HCT116 (cell line): ENCODE measurements around the gene SOCS4. TPM values are rescaled to one million over a fixed set of nuclear protein-coding genes. Genes with fewer than 3 reads are reported as not detected.

Experiments
- ATAC-seq: fragments of 200-7000 bp; cut with Tn5 transposase; 2 replicates; pipeline ENCODE4 v1.9.1; 2020; ENCODE audit warnings: mild to moderate bottlenecking, moderate library complexity
- BruUV-seq: library from RNA; stranded (reverse); fragments of 400-500 nt; replicated peaks from 2 replicates; lab custom pipeline; 2021; lab: Mats Ljungman, UMichigan
- CTCF ChIA-PET: fragments of 300-600 bp; sonication (Branson Sonifier 250); formaldehyde crosslinking; loops from one replicate; lab custom pipeline; 2021; ENCODE audit warnings: antibody characterized with exemption; lab: Charles Lee
- POLR2A ChIA-PET: fragments of 300-600, 350-600 bp; sonication (Branson Sonifier 250); formaldehyde crosslinking; loops from one replicate; lab custom pipeline; 2021; ENCODE audit warnings: antibody characterized with exemption; lab: Charles Lee
- RAD21 ChIA-PET, 2 experiments: fragments of 300-600 bp; sonication (Branson Sonifier 250); formaldehyde crosslinking; loops; one replicate each; lab custom pipeline; 2023; ENCODE audit warnings: low total read pairs in 2 of 2; ENCODE audit not compliant: uncharacterized antibody in 2 of 2, unreplicated experiment in 2 of 2, low non-redundant PET in 1 of 2; lab: Charles Lee
- DNase-seq: peaks from one replicate; pipeline ENCODE4 v3.0.0-alpha.2; 2010; ENCODE audit warnings: low read depth, low spot score
- H2AFZ ChIP-seq: fragments of 200-600 bp; shearing (Covaris generic), sonication (generic); 2 replicates; pipeline ENCODE4 v1.6.1; 2017; ENCODE audit warnings: low read depth, mixed run types, mixed read lengths, antibody characterized with exemption, low read length; ENCODE audit not compliant: poor library complexity, severe bottlenecking
- H3K27ac ChIP-seq: 2 replicates; pipeline ENCODE4 v1.5.1; 2012; ENCODE audit warnings: low read depth, low read length
- H3K27me3 ChIP-seq: fragments of 200-600 bp; sonication (generic); 2 replicates; pipeline ENCODE4 v1.6.1; 2016; ENCODE audit warnings: mixed run types, low read length, mixed read lengths; ENCODE audit not compliant: insufficient read depth
- H3K36me3 ChIP-seq, 2 experiments: fragments of 200-500 bp in 1 of 2; fragments of 200-600 bp in 1 of 2; sonication (Bioruptor generic) in 1 of 2; sonication (generic) in 1 of 2; 2 replicates each; pipeline versions ENCODE4 v1.5.1 to v1.6.1; 2014 to 2016; ENCODE audit warnings: low read length in 2 of 2, inconsistent platforms in 1 of 2, mixed read lengths in 1 of 2, mixed run types in 1 of 2; ENCODE audit not compliant: insufficient read depth in 2 of 2, control insufficient read depth in 1 of 2
- H3K4me1 ChIP-seq, 2 experiments: fragments of 200-600 bp in 1 of 2; sonication (generic) in 1 of 2; 2 replicates each; pipeline versions ENCODE4 v1.5.1 to v1.6.1; 2012 to 2017; ENCODE audit warnings: low read length in 2 of 2, inconsistent platforms in 1 of 2, mild to moderate bottlenecking in 1 of 2, mixed read lengths in 1 of 2, mixed run types in 1 of 2, moderate library complexity in 1 of 2; ENCODE audit not compliant: insufficient read depth in 2 of 2, control insufficient read depth in 1 of 2
- H3K4me2 ChIP-seq: fragments of 200-600 bp; sonication (generic); 2 replicates; pipeline ENCODE4 v1.6.1; 2017; ENCODE audit warnings: mixed run types, low read length, mixed read lengths
- H3K4me3 ChIP-seq, 2 experiments: fragments of 200-600 bp in 1 of 2; sonication (generic) in 1 of 2; replicated peaks in 1 of 2; 2 replicates each; pipeline ENCODE4 v1.5.1; 2011 to 2016; ENCODE audit warnings: low read length in 2 of 2, control low read depth in 1 of 2, low read depth in 1 of 2, mild to moderate bottlenecking in 1 of 2, mixed read lengths in 1 of 2, mixed run types in 1 of 2
- H3K79me2 ChIP-seq: fragments of 200-600 bp; sonication (generic); 2 replicates; pipeline ENCODE4 v1.6.1; 2017; ENCODE audit warnings: mild to moderate bottlenecking, mixed run types, low read length, moderate library complexity, mixed read lengths; ENCODE audit not compliant: insufficient read depth
- H3K9ac ChIP-seq: fragments of 200-600 bp; sonication (generic); 2 replicates; pipeline ENCODE4 v1.6.1; 2016; ENCODE audit warnings: low read length, mixed read lengths
- H3K9me2 ChIP-seq: fragments of 200-600 bp; sonication (generic), shearing (Covaris generic); 2 replicates; pipeline ENCODE4 v1.6.1; 2017; ENCODE audit warnings: mixed run types, mild to moderate bottlenecking, moderate library complexity; ENCODE audit not compliant: insufficient read depth
- H3K9me3 ChIP-seq, 2 experiments: fragments of 200-500 bp in 1 of 2; fragments of 200-600 bp in 1 of 2; sonication (Bioruptor generic) in 1 of 2; sonication (generic) in 1 of 2; 2 replicates each; pipeline ENCODE4 v1.6.1; 2014 to 2017; ENCODE audit warnings: low read length in 2 of 2, mixed read lengths in 2 of 2, inconsistent platforms in 1 of 2, low read depth in 1 of 2, mild to moderate bottlenecking in 1 of 2, mixed run types in 1 of 2, moderate library complexity in 1 of 2; ENCODE audit not compliant: control insufficient read depth in 1 of 2, insufficient read depth in 1 of 2
- H4K20me1 ChIP-seq: fragments of 200-600 bp; sonication (generic), shearing (Covaris generic); 2 replicates; pipeline ENCODE4 v1.6.1; 2017; ENCODE audit warnings: mixed run types, mild to moderate bottlenecking, moderate library complexity; ENCODE audit not compliant: insufficient read depth
- CBX3 ChIP-seq: IDR thresholded peaks from 2 replicates; pipeline ENCODE4 v1.6.1; 2012; ENCODE audit warnings: low read depth
- CEBPB ChIP-seq: IDR thresholded peaks from 2 replicates; pipeline ENCODE4 v1.6.1; 2012; ENCODE audit warnings: low read depth
- ELF1 ChIP-seq: IDR thresholded peaks from 2 replicates; pipeline ENCODE4 v1.6.1; 2012; ENCODE audit warnings: low read depth, borderline replicate concordance
- EZH2 ChIP-seq: fragments of 200-600 bp; sonication (generic); IDR thresholded peaks from 2 replicates; pipeline ENCODE4 v1.6.1; 2017; ENCODE audit warnings: antibody characterized with exemption, mixed run types
- EZH2phosphoT487 ChIP-seq: fragments of 200-600 bp; IDR thresholded peaks from 2 replicates; pipeline ENCODE4 v1.6.1; 2018; ENCODE audit warnings: antibody characterized with exemption, borderline replicate concordance
- FOSL1 ChIP-seq: IDR thresholded peaks from 2 replicates; pipeline ENCODE4 v1.6.1; 2012; ENCODE audit warnings: low read depth
- POLR2A ChIP-seq: IDR thresholded peaks from 2 replicates; pipeline ENCODE4 v1.7.0; 2011; ENCODE audit warnings: borderline replicate concordance; ENCODE audit not compliant: insufficient read depth, insufficient read length; ENCODE audit errors: extremely low read depth
- POLR2AphosphoS5 ChIP-seq: IDR thresholded peaks from 2 replicates; pipeline ENCODE4 v1.6.1; 2011; ENCODE audit warnings: mild to moderate bottlenecking, low read depth, low read length, moderate library complexity
- RAD21 ChIP-seq: IDR thresholded peaks from 2 replicates; pipeline ENCODE4 v1.6.1; 2012; ENCODE audit warnings: low read depth, mild to moderate bottlenecking
- SP1 ChIP-seq: IDR thresholded peaks from 2 replicates; pipeline ENCODE4 v1.6.1; 2012; ENCODE audit warnings: low read depth
- ZFX ChIP-seq: fragments of 450-650 bp; IDR thresholded peaks from 2 replicates; pipeline ENCODE4 v1.6.1; 2017
- ZNF274 ChIP-seq: fragments of 200-500 bp; sonication (Bioruptor generic); IDR thresholded peaks from 2 replicates; pipeline ENCODE4 v1.6.1; 2014; ENCODE audit warnings: mild to moderate bottlenecking, low read depth, low read length, inconsistent platforms
- intact Hi-C: fragments of 100-400 bp; cut with micrococcal nuclease; formaldehyde crosslinking; loops from 2 replicates; pipeline ENCODE4 v1.10.0; 2022
- total RNA-seq: library from RNA; stranded (reverse); gene quantifications from one replicate; pipeline ENCODE4 v1.2.1, GENCODE V29; 2021; ENCODE audit not compliant: unreplicated experiment
- TF ChIP-seq, protein P1 (sequence below): IDR thresholded peaks from 2 replicates; pipeline ENCODE4 v1.6.1; 2012; ENCODE audit warnings: low read depth
- TF ChIP-seq, protein P2 (sequence below), 3 experiments: fragments of 200-600 bp in 1 of 3; sonication (generic) in 1 of 3; IDR thresholded peaks in 2 of 3; conservative IDR thresholded peaks in 1 of 3; 2 replicates each; pipeline ENCODE4 v1.5.1; 2012 to 2017; ENCODE audit warnings: low read depth in 2 of 3, low read length in 2 of 3, antibody characterized with exemption in 1 of 3, borderline replicate concordance in 1 of 3, control low read depth in 1 of 3, mild to moderate bottlenecking in 1 of 3, mixed read lengths in 1 of 3, mixed run types in 1 of 3, moderate library complexity in 1 of 3; ENCODE audit not compliant: insufficient read depth in 1 of 3
- TF ChIP-seq, protein P3 (sequence below): IDR thresholded peaks from 2 replicates; pipeline ENCODE4 v1.6.1; 2011; ENCODE audit warnings: mild to moderate bottlenecking, low read length, moderate library complexity; ENCODE audit not compliant: insufficient replicate concordance; ENCODE audit errors: extremely low read depth
- TF ChIP-seq, protein P4 (sequence below): IDR thresholded peaks from 2 replicates; pipeline ENCODE4 v1.6.1; 2012
- TF ChIP-seq, protein P5 (sequence below): IDR thresholded peaks from 2 replicates; pipeline ENCODE4 v1.6.1; 2012

SOCS4 gene
- total RNA-seq, 1 experiment from 2014 or later = 23.7 TPM

DNA sequence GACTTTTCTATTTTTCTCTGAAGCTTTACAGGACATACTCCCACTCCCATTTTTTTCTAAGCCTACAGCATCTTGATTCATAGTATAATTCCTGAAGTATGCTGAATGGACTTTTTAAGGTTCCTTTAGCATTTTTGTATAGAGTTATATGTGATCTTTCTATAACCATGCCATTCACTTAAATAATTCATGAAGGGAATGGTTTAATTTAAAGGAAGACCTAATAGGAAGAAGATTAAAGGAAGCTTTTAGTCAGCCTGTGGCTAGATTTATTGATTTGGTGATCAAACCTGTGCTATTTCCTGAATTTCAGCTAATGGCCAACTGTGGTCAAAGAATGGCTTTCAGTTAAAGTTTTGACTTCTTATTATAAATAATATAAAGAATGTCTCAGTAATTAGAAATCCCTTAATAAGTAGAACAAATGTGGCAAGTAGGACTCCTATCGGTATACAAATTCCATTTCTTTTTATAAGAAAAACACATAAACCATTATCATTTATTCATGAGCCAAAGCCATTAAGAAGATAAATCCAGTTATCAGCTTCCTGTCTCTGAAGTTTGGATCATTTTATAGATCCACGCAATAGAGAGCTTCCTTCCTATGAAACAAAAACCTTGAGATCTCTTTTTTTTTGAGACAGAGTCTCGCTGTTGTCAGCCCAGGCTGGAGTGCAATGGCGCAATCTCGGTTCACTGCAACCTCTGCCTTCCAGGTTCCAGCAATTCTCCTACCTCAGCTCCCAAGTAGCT lies 20.4 kb downstream of the SOCS4 start:
- H3K27me3 ChIP-seq = no peaks in the 10 kb centered on the region
- H3K9ac ChIP-seq = no peak overlapping the region
- H3K79me2 ChIP-seq = peaks cover 7% of the 10 kb centered on the region
- ATAC-seq (no peak), DNase-seq (no peak)
- peaks cover 14% of the 10 kb centered on the region in 2 experiments; a peak in 3 of 4 replicates for H3K36me3 ChIP-seq
- peaks cover 4 to 9% of the 10 kb centered on the region in 2 experiments; a peak in 2 of 4 replicates for H3K4me1 ChIP-seq
- intact Hi-C loops = no loop called here
- H3K9me3 ChIP-seq = no peaks in the 10 kb centered on the region
- no peak overlapping the region for H3K27ac ChIP-seq
- RAD21 ChIA-PET = no interaction called here
- no peak overlapping the region for H2AFZ ChIP-seq
- BruUV-seq = no TSS peak
- peaks cover 2% of the 10 kb centered on the region; the same call in 1 of the 2 replicates for H4K20me1 ChIP-seq
- no peak for TF ChIP-seq FOSL1
- no peak for TF ChIP-seq CBX3
- TF ChIP-seq ZNF274 = no peak
- TF ChIP-seq RAD21 = no peak
- TF ChIP-seq, protein P1, sequence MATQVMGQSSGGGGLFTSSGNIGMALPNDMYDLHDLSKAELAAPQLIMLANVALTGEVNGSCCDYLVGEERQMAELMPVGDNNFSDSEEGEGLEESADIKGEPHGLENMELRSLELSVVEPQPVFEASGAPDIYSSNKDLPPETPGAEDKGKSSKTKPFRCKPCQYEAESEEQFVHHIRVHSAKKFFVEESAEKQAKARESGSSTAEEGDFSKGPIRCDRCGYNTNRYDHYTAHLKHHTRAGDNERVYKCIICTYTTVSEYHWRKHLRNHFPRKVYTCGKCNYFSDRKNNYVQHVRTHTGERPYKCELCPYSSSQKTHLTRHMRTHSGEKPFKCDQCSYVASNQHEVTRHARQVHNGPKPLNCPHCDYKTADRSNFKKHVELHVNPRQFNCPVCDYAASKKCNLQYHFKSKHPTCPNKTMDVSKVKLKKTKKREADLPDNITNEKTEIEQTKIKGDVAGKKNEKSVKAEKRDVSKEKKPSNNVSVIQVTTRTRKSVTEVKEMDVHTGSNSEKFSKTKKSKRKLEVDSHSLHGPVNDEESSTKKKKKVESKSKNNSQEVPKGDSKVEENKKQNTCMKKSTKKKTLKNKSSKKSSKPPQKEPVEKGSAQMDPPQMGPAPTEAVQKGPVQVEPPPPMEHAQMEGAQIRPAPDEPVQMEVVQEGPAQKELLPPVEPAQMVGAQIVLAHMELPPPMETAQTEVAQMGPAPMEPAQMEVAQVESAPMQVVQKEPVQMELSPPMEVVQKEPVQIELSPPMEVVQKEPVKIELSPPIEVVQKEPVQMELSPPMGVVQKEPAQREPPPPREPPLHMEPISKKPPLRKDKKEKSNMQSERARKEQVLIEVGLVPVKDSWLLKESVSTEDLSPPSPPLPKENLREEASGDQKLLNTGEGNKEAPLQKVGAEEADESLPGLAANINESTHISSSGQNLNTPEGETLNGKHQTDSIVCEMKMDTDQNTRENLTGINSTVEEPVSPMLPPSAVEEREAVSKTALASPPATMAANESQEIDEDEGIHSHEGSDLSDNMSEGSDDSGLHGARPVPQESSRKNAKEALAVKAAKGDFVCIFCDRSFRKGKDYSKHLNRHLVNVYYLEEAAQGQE = no peak
- TF ChIP-seq, protein P2, sequence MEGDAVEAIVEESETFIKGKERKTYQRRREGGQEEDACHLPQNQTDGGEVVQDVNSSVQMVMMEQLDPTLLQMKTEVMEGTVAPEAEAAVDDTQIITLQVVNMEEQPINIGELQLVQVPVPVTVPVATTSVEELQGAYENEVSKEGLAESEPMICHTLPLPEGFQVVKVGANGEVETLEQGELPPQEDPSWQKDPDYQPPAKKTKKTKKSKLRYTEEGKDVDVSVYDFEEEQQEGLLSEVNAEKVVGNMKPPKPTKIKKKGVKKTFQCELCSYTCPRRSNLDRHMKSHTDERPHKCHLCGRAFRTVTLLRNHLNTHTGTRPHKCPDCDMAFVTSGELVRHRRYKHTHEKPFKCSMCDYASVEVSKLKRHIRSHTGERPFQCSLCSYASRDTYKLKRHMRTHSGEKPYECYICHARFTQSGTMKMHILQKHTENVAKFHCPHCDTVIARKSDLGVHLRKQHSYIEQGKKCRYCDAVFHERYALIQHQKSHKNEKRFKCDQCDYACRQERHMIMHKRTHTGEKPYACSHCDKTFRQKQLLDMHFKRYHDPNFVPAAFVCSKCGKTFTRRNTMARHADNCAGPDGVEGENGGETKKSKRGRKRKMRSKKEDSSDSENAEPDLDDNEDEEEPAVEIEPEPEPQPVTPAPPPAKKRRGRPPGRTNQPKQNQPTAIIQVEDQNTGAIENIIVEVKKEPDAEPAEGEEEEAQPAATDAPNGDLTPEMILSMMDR (IDR thresholded peaks at IDR 0.05 in 2 of 3, conservative IDR thresholded peaks at IDR 0.05 in 1 of 3; ENCODE audit: borderline replicate concordance in 1 of 3, insufficient read depth in 1 of 3, low read depth in 2 of 3, low read length in 2 of 3) = no peak
- TF ChIP-seq, protein P3, sequence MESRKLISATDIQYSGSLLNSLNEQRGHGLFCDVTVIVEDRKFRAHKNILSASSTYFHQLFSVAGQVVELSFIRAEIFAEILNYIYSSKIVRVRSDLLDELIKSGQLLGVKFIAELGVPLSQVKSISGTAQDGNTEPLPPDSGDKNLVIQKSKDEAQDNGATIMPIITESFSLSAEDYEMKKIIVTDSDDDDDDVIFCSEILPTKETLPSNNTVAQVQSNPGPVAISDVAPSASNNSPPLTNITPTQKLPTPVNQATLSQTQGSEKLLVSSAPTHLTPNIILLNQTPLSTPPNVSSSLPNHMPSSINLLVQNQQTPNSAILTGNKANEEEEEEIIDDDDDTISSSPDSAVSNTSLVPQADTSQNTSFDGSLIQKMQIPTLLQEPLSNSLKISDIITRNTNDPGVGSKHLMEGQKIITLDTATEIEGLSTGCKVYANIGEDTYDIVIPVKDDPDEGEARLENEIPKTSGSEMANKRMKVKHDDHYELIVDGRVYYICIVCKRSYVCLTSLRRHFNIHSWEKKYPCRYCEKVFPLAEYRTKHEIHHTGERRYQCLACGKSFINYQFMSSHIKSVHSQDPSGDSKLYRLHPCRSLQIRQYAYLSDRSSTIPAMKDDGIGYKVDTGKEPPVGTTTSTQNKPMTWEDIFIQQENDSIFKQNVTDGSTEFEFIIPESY = no peak
- no peak for TF ChIP-seq ELF1
- TF ChIP-seq POLR2A = no peak
- no peak for TF ChIP-seq EZH2
- TF ChIP-seq POLR2AphosphoS5 = no peak
- no peak for TF ChIP-seq CEBPB
- TF ChIP-seq, protein P4, sequence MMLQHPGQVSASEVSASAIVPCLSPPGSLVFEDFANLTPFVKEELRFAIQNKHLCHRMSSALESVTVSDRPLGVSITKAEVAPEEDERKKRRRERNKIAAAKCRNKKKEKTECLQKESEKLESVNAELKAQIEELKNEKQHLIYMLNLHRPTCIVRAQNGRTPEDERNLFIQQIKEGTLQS = no peak
- TF ChIP-seq EZH2phosphoT487 = no peak
- no peak for TF ChIP-seq SP1
- no peak for TF ChIP-seq ZFX
- TF ChIP-seq, protein P5, sequence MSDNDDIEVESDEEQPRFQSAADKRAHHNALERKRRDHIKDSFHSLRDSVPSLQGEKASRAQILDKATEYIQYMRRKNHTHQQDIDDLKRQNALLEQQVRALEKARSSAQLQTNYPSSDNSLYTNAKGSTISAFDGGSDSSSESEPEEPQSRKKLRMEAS = no peak
- CTCF ChIA-PET = no interaction called here
- no peak overlapping the region for H3K4me2 ChIP-seq
- H3K9me2 ChIP-seq = no peaks in the 10 kb centered on the region
- POLR2A ChIA-PET = interaction anchor here (2.1 kb wide), 1 partner anchor 20 kb away, joined by 5 read pairs; the partner anchor contains the start of genes SOCS4 and WDHD1
- H3K4me3 ChIP-seq = no peak overlapping the region
